Stimulated activated CD8-positive, alpha-beta memory T cell treated with anti-CD3 and anti-CD28 coated beads, Interleukin-7, amount 100 ng/mL, for 24 hours (primary cell): Measurements from ENCODE around the gene CDC42BPB.

ENCODE experiments used
- DNase-seq: peaks from one replicate; pipeline ENCODE4 v3.0.0-alpha.2; 2020; ENCODE audit warnings: low read depth

Gene CDC42BPB

DNA sequence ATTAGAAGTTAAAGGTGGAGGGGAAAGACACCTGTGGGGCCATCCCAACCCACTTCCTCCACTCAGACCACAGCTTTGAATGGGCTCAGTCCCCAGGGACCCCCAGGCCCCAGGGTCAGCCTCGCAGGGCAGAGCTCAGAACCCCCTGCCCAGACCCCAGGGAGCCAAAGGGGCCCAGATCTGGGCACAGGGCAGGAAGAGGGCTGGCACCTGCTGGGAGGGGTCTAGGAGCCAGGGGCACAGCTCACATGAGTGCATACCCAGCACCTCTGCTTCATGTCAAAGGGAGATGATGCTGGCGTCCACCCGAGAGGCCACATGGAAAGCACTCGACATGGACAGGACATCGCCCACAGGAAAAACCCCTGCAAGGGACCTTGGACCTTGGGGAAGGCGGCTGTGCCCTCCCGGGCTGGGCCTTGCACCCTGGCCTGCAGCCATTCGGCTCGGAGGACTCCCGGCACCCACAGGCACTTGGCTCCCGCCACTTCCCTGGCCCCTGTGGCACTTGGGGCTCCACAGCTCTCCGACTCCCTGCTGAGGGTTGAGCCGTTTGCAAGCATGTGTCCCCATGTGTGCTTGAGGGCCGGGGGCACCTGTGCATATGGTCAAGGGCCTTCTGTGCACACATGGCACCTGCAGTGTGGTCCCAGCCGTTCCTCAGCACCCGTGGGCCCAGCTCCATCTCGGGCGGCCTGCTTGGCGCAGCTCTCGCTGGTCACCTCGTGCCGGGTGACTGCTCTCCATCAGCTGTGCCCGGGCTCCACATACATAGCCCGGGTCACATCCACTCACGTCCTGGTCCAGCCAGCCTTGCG, 142.7 kb downstream of the CDC42BPB start:
- DNase-seq: no peak

DNA sequence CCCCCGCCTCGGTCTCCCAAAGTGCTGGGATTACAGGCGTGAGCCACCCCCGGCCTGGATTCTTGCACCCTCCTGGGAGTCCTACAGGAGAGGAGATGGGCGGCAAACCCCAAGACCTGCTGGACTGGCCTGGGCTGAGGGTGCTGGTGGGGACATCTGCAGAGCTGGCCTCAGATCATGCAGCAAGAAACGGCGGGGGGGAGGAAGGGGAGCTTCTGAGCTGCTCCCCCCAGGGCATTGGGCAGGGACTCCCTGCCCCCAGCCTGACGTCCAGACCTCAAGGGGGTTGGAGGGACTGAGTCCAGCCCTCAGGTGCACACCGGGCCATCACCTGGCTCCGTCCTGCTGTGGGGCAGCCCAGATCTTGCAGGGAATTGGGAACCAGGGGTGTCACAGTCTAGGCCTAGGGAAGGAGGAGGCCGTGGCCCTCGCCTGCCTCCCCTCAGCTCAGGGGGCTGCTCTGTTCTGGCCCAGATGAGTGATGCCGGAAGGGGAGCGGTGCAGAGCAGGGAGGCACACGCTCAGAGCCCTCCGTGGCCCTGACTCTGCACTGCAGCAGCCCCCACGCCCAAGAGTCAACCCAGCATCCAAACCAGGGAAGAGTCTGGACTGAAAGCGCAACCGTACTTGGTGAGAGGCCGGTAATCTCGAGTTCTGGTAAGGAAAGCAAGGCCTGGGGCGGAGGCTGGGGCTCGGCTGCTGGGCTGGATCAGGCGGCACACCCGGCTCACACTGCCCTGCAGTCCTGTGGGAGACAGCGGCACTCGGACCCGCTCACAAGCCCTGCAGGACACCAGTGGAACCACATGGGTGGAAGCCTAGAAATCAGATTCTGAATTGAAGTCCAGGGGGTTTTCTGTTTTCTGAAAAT, 143.8 kb downstream of the CDC42BPB start:
- DNase-seq: no peak

DNA sequence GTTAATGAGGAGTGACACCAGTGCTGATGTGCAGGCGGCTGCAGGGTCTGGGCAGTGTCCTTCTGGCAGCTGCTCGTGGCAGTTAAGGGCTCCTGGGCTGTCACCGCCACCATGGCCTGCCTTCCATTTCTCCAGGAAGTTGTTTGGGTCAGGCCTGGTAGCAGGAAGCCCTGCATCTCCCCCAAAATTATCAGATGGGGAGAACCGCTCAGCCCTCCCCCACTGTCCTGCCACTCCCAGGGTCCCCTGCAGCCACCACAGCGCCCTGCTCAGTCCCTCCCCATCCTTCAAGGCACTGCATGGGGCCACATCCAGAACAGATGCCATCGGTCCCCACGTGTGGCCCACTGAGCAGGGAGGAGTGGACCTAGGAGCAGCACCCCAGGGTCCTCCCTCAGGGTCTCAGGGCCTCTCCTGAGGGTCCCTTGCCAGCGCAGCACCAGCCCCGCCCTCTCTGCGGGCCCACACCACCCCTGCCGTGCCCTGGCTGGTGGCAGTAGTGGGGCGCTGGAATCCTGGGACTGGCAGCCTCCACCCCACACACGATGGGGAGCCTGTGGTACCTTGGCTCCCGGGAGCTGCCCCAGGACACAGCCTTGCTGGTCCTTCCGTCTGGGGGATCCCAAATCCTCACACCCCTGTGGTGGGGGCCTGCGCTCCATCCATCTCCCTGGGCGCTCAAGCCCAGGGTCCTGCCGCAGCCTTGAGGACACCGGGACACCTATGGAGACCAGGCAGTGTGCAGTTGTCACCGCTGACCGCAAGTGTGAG, 145.2 kb downstream of the CDC42BPB start:
- no peak for DNase-seq

DNA sequence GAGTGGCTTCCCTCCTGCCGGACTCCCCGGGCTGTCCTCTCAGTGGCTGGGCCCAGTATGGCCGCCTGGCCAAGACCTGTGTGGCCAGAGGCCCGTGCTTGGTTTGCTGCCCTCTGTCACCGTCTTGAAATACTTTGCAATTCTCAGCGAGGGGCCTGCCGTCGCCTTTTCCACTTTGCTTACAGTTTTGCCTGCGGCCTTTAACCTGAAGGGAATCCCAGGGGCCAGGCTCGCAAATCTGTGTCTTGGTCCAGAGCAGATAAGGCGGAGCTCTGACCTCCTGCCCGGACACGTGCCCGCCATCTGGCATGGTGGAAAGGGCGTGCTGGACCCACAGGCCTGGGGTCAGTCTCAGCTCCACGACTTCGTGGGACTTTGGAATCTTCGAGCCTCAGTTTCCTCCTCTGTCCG, 145.8 kb downstream of the CDC42BPB start:
- no peak for DNase-seq

DNA sequence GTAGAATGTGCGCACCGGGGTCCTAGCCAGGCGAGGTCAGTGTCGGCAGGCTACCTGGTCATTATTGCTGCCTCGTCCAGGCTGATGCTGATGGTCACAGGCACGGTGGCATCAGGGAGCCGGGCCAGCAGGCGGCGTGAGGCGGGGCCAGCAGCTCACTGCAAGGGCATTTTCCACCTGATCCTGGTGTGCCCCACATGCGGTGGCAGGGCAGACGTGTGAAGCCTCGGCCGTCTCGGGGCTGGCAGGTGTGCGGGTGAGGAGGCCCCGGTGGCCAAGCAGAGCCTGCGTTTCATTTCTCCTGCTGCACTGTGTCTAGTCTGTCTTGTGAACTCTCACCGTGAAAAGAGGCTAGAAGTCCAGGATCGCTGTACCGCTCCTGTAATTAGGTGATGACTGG, 146.9 kb downstream of the CDC42BPB start:
- no peak for DNase-seq

DNA sequence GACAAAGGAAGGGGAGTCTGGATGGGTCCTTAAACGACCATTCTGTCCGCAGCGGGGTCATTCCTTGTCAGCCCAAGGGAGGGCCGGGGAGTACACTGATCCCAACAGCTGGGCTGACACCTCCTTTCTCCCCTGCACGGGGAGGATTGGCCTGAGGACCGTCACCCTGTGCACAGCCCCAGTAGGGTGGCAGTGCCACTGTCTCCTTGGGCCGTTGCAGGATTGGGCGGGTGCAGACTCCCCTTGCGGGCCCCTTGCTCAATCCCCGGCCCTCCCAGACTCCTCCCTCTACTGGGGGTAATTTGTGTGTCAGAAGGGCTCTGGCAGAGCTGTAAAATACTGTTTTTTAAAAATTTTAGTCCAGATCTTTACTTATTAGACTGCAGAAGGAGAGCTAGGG, 147.4 kb downstream of the CDC42BPB start:
- no peak for DNase-seq

DNA sequence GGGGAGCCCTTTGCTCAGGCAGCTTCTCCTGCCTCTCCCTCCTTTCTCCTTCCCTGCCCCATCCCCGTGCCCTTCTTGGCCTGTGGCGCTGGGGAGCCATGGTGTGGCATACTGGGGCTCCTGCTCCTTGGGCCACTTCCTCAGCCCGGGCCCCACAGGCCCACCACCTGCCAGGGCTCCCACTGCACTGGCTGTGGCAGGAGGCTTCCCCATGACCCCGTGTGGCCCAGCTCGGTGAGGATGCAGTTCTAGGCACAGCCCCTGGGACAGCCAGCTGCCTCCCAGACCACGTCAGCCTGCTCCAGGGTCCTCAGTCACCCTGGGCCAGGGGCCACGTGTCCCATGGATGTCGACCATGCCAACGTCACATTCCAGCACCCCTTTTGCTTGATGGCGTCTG, 147.9 kb downstream of the CDC42BPB start:
- no peak for DNase-seq

DNA sequence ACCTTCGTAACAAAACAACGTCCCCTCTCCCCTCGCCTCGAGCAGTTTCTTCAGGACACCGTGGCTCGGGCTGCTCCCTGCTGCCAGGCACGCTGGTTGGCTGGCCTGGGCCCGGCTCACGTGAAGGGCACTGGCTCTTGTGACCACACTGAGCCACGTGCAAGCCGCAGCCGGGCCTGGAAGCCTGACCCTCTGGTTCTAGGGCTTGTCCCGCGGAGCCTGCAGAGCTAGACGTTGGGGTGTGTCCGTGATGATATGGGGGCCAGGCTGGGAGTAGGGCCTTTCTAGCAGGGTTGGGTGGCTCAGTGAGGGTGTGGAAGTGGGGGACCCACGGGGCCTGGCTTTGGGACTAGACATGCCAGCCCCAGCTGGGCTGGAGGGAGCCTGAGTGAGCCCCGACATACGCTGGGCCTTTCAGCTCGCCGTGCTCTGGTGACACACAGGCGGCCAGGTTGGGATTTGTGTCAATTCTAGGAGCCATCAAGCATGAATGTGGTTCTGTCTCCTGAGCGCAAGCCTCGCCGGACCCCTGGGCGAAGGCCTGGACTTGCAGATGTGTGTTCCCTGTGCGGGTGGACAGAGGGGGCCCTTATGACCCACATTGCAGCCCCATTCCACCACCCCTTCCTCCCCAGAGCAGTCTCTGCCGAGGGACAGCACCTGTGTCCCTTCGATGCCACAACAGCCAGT, 148.4 kb downstream of the CDC42BPB start:
- DNase-seq: no peak

DNA sequence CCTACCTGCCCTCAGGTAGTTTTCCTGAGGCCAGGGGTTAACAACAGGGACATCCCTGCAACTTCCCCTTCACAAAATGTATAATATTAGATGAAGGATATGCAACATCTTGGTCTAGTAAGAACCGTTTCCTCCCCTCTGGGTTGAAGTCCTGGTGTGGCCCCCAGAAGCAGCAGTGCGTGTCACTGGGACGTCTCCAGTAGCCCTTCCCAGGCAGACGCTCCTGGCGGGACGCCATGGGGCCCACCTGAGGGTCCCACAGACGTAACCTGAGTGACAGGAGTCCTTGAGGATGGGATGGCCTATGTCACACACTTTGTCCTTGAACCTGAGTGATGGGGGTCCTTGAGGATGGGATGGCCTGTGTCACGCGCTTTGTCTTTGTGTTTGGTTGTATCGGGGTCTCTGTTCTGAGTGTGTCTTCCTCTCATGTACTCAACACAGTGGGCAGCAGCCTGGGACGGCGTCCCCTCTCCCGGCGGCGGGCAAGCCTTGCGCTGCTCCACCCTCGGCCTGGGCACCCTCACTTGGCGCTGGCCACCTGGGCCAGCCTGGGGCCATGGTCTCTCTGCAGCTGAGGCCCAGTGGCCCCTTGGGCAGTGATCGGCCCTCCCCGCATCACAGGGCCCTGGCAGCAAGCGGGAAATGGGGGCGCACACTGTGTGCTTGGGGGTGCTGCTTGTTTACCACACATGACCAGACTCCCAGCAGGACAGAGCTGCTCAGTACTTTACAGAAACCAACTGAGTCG, 149.2 kb downstream of the CDC42BPB start:
- DNase-seq: no peak

DNA sequence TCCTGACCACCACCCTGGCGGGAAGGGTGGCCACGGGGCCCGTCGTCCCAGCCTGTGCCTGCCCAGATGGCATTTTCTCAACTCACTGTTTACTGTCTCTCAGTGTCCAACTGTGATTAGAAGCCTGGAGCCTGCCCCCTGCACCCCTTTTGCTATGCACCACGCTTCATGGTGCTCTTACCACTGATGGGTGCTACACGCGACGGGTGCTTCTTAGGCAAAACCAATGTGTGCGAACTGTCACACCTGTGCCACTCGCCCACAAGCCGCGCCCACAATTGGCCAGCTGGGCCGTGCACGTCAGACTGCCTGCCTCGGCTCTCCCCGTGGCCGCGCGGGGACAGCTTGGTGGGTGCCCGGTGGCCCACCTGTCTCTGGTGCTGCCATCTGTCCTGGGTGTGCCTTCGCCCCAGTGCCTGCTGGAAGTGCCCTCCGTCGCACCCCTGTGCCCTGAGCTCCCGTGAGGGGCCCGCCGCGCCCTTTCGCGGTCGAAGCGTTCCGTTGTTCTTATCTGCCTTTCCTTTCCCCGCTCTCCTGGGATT, 150.0 kb downstream of the CDC42BPB start:
- DNase-seq: no peak

DNA sequence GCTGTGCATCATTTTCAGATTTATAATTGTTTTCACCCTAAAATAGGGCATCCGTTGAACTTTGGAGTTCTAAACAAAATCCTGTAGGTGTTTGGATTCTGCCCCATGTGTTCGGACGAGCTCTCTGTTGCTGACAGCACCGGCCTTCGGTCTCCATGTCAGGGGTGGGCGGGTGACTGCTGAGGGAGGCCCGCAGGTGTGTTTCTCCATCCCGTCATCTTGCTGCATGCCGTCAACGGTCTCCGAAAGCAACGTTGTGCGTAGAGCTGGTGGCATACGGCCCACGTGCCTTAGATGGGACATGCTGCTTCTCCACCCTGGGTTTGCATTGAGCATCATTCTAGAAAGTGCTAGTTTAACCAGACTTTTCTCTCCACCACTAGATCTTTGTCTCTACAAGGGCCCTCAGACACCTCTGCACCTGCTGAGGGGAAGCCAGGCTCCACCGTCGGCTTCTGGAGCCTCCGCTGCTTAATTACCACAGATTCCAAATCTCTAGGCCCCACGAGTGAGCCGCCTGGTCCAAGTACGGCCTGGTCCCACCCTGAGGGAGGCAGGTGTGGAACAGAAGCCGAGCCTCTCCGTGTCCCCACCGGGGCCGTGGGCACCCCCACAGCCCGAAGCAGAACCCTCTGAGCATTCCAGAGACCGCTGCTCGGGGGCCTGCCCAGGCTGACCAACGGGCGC, 150.6 kb downstream of the CDC42BPB start:
- DNase-seq: no peak

DNA sequence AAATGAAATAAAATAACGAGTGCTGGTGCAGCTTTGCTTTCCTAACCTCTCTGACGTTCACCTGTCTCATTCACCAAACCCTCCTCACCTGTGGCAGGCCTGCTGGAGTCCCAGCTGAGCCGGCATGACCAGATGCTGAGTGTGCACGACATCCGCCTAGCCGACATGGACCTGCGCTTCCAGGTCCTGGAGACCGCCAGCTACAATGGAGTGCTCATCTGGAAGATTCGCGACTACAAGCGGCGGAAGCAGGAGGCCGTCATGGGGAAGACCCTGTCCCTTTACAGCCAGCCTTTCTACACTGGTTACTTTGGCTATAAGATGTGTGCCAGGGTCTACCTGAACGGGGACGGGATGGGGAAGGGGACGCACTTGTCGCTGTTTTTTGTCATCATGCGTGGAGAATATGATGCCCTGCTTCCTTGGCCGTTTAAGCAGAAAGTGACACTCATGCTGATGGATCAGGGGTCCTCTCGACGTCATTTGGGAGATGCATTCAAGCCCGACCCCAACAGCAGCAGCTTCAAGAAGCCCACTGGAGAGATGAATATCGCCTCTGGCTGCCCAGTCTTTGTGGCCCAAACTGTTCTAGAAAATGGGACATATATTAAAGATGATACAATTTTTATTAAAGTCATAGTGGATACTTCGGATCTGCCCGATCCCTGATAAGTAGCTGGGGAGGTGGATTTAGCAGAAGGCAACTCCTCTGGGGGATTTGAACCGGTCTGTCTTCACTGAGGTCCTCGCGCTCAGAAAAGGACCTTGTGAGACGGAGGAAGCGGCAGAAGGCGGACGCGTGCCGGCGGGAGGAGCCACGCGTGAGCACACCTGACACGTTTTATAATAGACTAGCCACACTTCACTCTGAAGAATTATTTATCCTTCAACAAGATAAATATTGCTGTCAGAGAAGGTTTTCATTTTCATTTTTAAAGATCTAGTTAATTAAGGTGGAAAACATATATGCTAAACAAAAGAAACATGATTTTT, 151.9 kb downstream of the CDC42BPB start:
- DNase-seq: no peak

DNA sequence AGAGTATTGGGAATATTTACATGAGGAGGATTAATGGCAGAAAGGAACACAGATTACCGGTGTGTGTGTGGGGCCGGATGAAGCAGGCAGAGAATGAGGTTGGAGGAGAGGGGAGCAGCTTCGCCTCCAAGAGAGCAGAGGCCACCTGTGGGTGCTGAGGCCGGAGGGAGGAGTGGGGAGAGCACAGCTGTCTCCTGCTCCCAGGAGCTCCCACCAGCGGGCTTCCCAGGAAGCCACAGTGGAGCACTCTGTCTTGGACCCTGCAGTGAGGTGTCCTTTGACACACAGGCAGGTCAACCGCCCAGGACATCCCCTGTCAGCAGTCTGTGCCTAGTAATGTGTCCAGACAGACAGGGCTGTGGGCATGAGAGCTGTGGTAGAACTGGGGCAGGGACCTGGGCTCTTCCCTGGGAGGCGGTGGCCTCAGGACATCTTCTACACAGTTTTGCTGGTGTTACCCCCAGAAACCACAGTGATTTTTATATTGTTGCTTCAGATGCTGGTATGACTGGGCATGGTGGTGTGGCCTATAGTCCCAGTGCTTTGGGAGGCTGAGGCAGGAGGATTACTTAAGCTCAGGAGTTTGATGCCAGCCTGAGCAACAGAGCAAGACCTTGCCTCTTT, 153.3 kb downstream of the CDC42BPB start:
- DNase-seq: no peak

DNA sequence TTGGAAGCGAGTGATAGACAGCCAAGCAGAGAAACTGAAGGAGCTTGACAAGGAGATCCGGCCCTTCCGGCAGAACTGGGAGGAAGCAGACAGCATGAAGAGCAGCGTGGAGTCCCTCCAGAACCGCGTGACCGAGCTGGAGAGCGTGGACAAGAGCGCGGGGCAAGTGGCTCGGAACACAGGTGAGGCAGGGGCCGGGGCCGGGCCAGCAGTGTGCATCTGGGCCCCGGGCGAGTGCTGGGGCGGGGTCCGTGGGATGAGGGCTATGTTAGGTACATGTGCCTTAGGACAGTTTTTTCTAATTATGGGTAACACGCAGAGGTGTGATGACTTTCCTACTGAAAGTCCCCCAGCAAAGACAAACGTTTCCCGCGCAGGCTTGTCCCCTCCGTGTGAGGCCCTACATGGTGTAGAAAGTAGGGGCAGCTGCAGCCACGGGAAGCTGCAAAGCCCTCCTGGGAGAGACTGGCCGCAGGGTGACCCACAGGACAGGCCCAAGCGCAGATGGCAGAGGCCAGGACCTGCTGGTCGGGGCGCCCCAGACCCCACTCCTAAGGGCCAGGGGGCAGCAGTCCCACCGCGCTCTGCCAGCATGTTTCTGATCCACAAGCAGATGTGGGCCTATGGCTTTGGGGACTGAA, 154.0 kb downstream of the CDC42BPB start:
- no peak for DNase-seq

DNA sequence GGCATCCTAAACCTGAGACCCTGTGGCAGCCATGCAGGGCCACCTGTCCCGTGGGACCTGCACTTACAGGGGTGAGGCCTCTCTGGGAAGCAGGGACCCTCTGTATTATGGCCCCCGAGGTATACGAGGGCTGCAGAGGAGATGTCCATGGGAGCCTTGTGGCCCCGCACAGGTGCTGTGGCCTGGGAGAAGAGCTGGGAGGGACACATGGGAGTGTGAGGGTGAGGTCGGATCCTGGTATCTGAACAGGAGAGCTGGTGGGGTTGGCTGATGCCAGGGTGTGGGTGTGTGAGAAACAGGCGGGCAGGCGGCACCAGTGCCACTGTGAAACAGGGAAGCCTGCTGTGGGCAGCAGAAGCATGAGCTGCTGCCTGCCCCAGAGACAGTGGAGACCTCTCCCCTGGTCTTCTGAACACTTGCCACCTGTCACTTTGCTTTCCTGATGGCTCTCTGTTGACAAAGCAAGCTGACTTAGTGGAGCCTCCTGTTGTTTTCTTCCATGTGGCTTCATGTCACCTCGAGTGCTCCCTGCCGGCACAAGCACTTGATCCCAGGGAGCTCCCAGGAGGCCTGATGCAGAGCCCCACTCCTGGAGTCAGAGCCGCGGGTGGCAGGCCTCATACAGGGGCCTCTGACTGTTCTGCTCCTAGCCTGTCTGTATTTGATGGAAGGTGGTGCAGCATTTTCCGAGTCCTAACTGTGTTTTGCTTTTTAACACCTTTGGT, 154.7 kb downstream of the CDC42BPB start:
- no peak for DNase-seq

DNA sequence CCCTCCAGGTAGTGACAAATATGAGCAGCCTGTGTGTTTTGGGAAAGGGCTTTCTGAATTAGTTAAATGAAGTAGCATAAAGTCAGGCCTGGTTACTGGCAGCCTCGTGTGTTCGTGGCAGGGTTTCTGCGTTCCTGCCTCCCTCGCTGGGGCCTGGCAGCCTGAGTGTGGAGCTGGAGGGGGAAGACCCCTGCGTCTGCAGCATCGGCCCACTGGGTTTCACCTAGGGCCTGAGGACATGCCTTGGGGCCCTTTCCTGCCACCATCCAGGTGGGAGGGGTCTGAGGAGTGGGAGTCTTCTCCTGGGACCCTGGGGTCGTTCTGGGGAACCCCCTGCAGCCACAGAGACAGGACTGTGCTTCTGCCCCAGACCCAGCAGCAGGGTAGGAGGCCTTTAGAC, 155.3 kb downstream of the CDC42BPB start:
- DNase-seq: no peak

DNA sequence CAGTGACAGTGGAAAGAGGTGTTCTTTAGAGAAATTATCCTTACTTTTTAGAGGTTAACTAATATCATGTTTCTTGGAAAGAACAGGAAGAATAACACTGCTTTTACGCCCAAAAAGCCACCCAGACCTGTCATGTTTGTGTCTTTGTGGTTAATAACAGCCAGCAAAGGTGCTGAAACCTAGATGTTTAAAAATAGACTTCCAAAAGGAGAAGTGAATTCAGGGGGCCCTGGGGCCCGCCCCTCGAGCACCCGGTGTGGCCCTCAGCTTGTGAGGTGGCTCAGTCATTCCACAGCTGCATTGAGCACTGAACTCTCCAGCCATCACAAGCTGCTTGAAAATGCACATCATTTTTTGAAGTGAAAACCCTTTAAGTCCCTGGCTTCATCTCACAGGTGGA, 155.7 kb downstream of the CDC42BPB start:
- DNase-seq: no peak
